Endothelial cell of umbilical vein (primary cell): ENCODE data around the gene USP12. TPM values are rescaled to one million over a fixed set of nuclear protein-coding genes. Genes with fewer than 3 reads are reported as not detected.

ENCODE experiments used
- BruUV-seq: library from RNA; stranded (reverse); fragments of 400-500 nt; replicated peaks from 2 replicates; lab custom pipeline; 2021; lab: Mats Ljungman, UMichigan
- CTCF ChIA-PET: fragments of 300-600, 350-600 bp; sonication (Branson Sonifier 250); formaldehyde crosslinking; loops from one replicate; lab custom pipeline; 2021; ENCODE audit warnings: antibody characterized with exemption, inconsistent platforms; lab: Charles Lee
- POLR2A ChIA-PET: fragments of 300-600, 350-600 bp; sonication (Branson Sonifier 250); formaldehyde crosslinking; loops from one replicate; lab custom pipeline; 2021; ENCODE audit warnings: antibody characterized with exemption, inconsistent platforms; lab: Charles Lee
- DNase-seq: peaks from one replicate; pipeline ENCODE4 v3.0.0-alpha.2; 2011; ENCODE audit warnings: low read depth, low spot score
- FAIRE-seq: peaks from 2 replicates; lab custom pipeline; 2011; peaks lifted over from hg19 to GRCh38; lab: Jason Lieb, UNC
- H2AFZ ChIP-seq: 2 replicates; pipeline ENCODE4 v1.6.0; 2012; ENCODE audit warnings: low read depth, low read length, control low read depth, inconsistent platforms
- H3K27ac ChIP-seq: 2 replicates; pipeline ENCODE4 v1.5.1; 2011; ENCODE audit warnings: low read depth, mild to moderate bottlenecking, control low read depth, low read length, moderate library complexity; ENCODE audit not compliant: insufficient read depth
- H3K27me3 ChIP-seq, 2 experiments: 2 replicates each; pipeline versions ENCODE4 v1.6.0 to v1.6.1; 2011; ENCODE audit warnings: low read length in 2 of 2, mixed read lengths in 1 of 2; ENCODE audit not compliant: control insufficient read depth in 2 of 2, insufficient read depth in 2 of 2
- H3K36me3 ChIP-seq, 2 experiments: 2 replicates in 1 of 2; 3 replicates in 1 of 2; pipeline ENCODE4 v1.5.1; 2011; ENCODE audit warnings: low read length in 2 of 2, mild to moderate bottlenecking in 1 of 2, moderate library complexity in 1 of 2; ENCODE audit not compliant: control insufficient read depth in 2 of 2, insufficient read depth in 2 of 2; ENCODE audit errors: extremely low read depth in 1 of 2
- H3K4me1 ChIP-seq: 3 replicates; pipeline ENCODE4 v1.5.1; 2011; ENCODE audit warnings: mild to moderate bottlenecking, low read length; ENCODE audit not compliant: control insufficient read depth, insufficient read depth; ENCODE audit errors: extremely low read depth
- H3K4me2 ChIP-seq: 2 replicates; pipeline ENCODE4 v1.6.1; 2011; ENCODE audit warnings: low read length, control low read depth, mixed read lengths; ENCODE audit not compliant: insufficient read depth
- H3K4me3 ChIP-seq, 3 experiments: fragments of 200-600 bp in 1 of 3; sonication (generic), shearing (Covaris generic) in 1 of 3; replicated peaks in 1 of 3; 2 replicates each; pipeline ENCODE4 v1.5.1; 2011 to 2016; ENCODE audit warnings: control low read depth in 3 of 3, low read length in 3 of 3, mild to moderate bottlenecking in 2 of 3, inconsistent platforms in 1 of 3, low read depth in 1 of 3, moderate library complexity in 1 of 3; ENCODE audit not compliant: insufficient read depth in 1 of 3
- H3K79me2 ChIP-seq: 2 replicates; pipeline ENCODE4 v1.6.0; 2012; ENCODE audit warnings: low read length, inconsistent platforms; ENCODE audit not compliant: control insufficient read depth, insufficient read depth
- H3K9ac ChIP-seq: replicated peaks from 2 replicates; pipeline ENCODE3; 2011; ENCODE audit warnings: low read length, control low read depth; ENCODE audit not compliant: insufficient read depth; ENCODE audit errors: extremely low read depth
- H3K9me1 ChIP-seq: replicated peaks from 3 replicates; pipeline ENCODE4 v1.6.0; 2011; ENCODE audit warnings: mild to moderate bottlenecking, low read length; ENCODE audit not compliant: control insufficient read depth, insufficient read depth; ENCODE audit errors: extremely low read depth
- H3K9me3 ChIP-seq: replicated peaks from 2 replicates; pipeline ENCODE4 v1.5.1; 2012; ENCODE audit warnings: low read length, inconsistent platforms; ENCODE audit not compliant: control insufficient read depth, insufficient read depth
- H4K20me1 ChIP-seq: replicated peaks from 2 replicates; pipeline ENCODE3; 2011; ENCODE audit warnings: mild to moderate bottlenecking, low read length; ENCODE audit not compliant: control insufficient read depth, insufficient read depth; ENCODE audit errors: extremely low read depth
- CTCF ChIP-seq, 2 donors: IDR thresholded peaks; 1 replicate in 1 of 2; 2 replicates in 1 of 2; pipeline ENCODE4 v1.5.1; 2011; ENCODE audit warnings: low read length in 2 of 2, mild to moderate bottlenecking in 2 of 2, moderate library complexity in 2 of 2, control low read depth in 1 of 2, inconsistent platforms in 1 of 2, low read depth in 1 of 2; ENCODE audit not compliant: insufficient read depth in 1 of 2; ENCODE audit errors: extremely low read depth in 1 of 2
- EZH2 ChIP-seq: IDR thresholded peaks from 2 replicates; pipeline ENCODE4 v1.6.1; 2012; ENCODE audit warnings: borderline replicate concordance, low read depth, mild to moderate bottlenecking, moderate library complexity, low read length, inconsistent platforms; ENCODE audit not compliant: severe bottlenecking
- FOS ChIP-seq: IDR thresholded peaks from 2 replicates; pipeline ENCODE4 v1.6.1; 2011; ENCODE audit warnings: mild to moderate bottlenecking, low read length, moderate library complexity, borderline replicate concordance; ENCODE audit not compliant: insufficient read depth
- GATA2 ChIP-seq: IDR thresholded peaks from 2 replicates; pipeline ENCODE4 v1.7.0; 2011; ENCODE audit warnings: low read depth, mild to moderate bottlenecking, moderate library complexity, mixed read lengths, low read length; ENCODE audit not compliant: insufficient read length, insufficient read depth
- JUN ChIP-seq: IDR thresholded peaks from 2 replicates; pipeline ENCODE4 v1.6.1; 2011; ENCODE audit warnings: borderline replicate concordance, low read depth; ENCODE audit not compliant: insufficient read length, insufficient read depth
- MAX ChIP-seq: IDR thresholded peaks from 2 replicates; pipeline ENCODE4 v1.6.1; 2011; ENCODE audit not compliant: insufficient read depth, insufficient read length
- MYC ChIP-seq: IDR thresholded peaks from one replicate; pipeline ENCODE4 v1.6.1; 2011; ENCODE audit warnings: mild to moderate bottlenecking, low read depth, low read length
- POLR2A ChIP-seq: IDR thresholded peaks from 2 replicates; pipeline ENCODE4 v1.6.1; 2012; ENCODE audit warnings: low read depth, mild to moderate bottlenecking, control low read depth, low read length
- POLR2AphosphoS5 ChIP-seq: IDR thresholded peaks from 2 replicates; pipeline ENCODE4 v1.6.1; 2012; ENCODE audit warnings: low read depth, mild to moderate bottlenecking, control low read depth, low read length, moderate library complexity; ENCODE audit not compliant: insufficient read depth
- dilution Hi-C: fragments of 300-500 bp; cut with MboI; formaldehyde crosslinking; loops from one replicate; pipeline ENCODE4 v1.15.0; 2019; ENCODE audit warnings: low sequenced_read_pairs; ENCODE audit not compliant: extremely low pct_ligation_motif_present
- intact Hi-C: fragments of 100-400 bp; cut with micrococcal nuclease; formaldehyde crosslinking; loops from one replicate; pipeline ENCODE4 v1.10.0; 2022
- polyA plus RNA-seq, 4 experiments: library from polyadenylated mRNA; depleted of rRNA in 3 of 4; stranded (reverse) in 3 of 4; unstranded in 1 of 4; fragments of >200 nt; gene quantifications; 2 replicates each; pipeline versions ENCODE4 v1.2.1 to v1.2.3, GENCODE V29; 2011 to 2012; ENCODE audit warnings: missing spikeins in 1 of 4
- total RNA-seq: library from RNA; stranded (reverse); gene quantifications from 2 replicates; pipeline ENCODE4 v1.2.3, GENCODE V29; 2021

The USP12 gene
- total and polyA plus RNA-seq, 2 donors (not counting 3 experiments of a cell fraction or from before 2014, with no cell fraction given) = 6.2 to 33.4 TPM

- H3K36me3 ChIP-seq = no peaks in the 10 kb centered on the region
- TF ChIP-seq MAX (no peak), CTCF (IDR thresholded peaks at IDR 0.05; ENCODE audit: extremely low read depth in 1 of 2, insufficient read depth in 1 of 2, low read depth in 1 of 2, low read length in 2 of 2) (no peak), MYC (no peak), EZH2 (no peak), FOS (no peak), JUN (no peak), POLR2AphosphoS5 (no peak), POLR2A (no peak), GATA2 (no peak)
- no TSS peak for BruUV-seq
- dilution Hi-C loops (no loop called here), intact Hi-C loops (no loop called here)
- peaks cover 12 to 38% of the 10 kb centered on the region in 2 experiments for H3K27me3 ChIP-seq
- H3K9me3 ChIP-seq = no peaks in the 10 kb centered on the region
- DNase-seq = no peak
- no peak overlapping the region for H3K4me3 ChIP-seq
- no peaks in the 10 kb centered on the region for H3K4me1 ChIP-seq
- no peak overlapping the region for H3K9ac ChIP-seq
- H2AFZ ChIP-seq = no peak overlapping the region
- no peaks in the 10 kb centered on the region for H3K79me2 ChIP-seq
- no peak overlapping the region for H3K4me2 ChIP-seq
- ChIA-PET CTCF (no interaction called here), POLR2A (no interaction called here)
- no peaks in the 10 kb centered on the region for H4K20me1 ChIP-seq
- no peak overlapping the region for H3K27ac ChIP-seq
- FAIRE-seq = no peak
- H3K9me1 ChIP-seq = no peaks in the 10 kb centered on the region
These were observed 145.2 kb downstream of the USP12 start for GRCh38 chr13:27026396-27026795.
